Loucy (cell line): ENCODE measurements around the gene LRRK1.

Experiments used
- H2AFZ ChIP-seq: fragments of 200-600 bp; sonication (generic); 2 replicates; pipeline ENCODE4 v1.6.0; 2016; ENCODE audit warnings: antibody characterized with exemption, mild to moderate bottlenecking, low read length, moderate library complexity
- H3F3A ChIP-seq: fragments of 200-600 bp; 2 replicates; pipeline ENCODE4 v1.6.0; 2016; ENCODE audit warnings: antibody characterized with exemption, low read depth, mild to moderate bottlenecking
- H3K27me3 ChIP-seq: fragments of 200-600 bp; sonication (generic); 2 replicates; pipeline ENCODE4 v1.6.1; 2014; ENCODE audit warnings: low read length, mild to moderate bottlenecking; ENCODE audit not compliant: insufficient read depth, poor library complexity, severe bottlenecking
- H3K36me3 ChIP-seq: fragments of 200-600 bp; sonication (generic); 2 replicates; pipeline ENCODE4 v1.6.1; 2016; ENCODE audit warnings: low read length; ENCODE audit not compliant: insufficient read depth
- H3K4me1 ChIP-seq: fragments of 200-600 bp; sonication (generic); 2 replicates; pipeline ENCODE4 v1.5.1; 2014; ENCODE audit warnings: low read length, mild to moderate bottlenecking; ENCODE audit not compliant: insufficient read depth, poor library complexity, severe bottlenecking
- H3K4me2 ChIP-seq: fragments of 200-600 bp; sonication (generic); 2 replicates; pipeline ENCODE4 v1.6.0; 2014; ENCODE audit warnings: antibody characterized with exemption, low read length, low read depth, mild to moderate bottlenecking; ENCODE audit not compliant: poor library complexity, severe bottlenecking
- H3K4me3 ChIP-seq: fragments of 200-600 bp; sonication (generic); 2 replicates; pipeline ENCODE4 v1.5.1; 2014; ENCODE audit warnings: low read length, mild to moderate bottlenecking, mixed read lengths; ENCODE audit not compliant: poor library complexity, severe bottlenecking
- H3K79me2 ChIP-seq: fragments of 200-600 bp; sonication (generic); 2 replicates; pipeline ENCODE4 v1.6.1; 2014; ENCODE audit warnings: low read length; ENCODE audit not compliant: insufficient read depth
- H3K9ac ChIP-seq: fragments of 200-600 bp; sonication (generic); 2 replicates; pipeline ENCODE4 v1.6.0; 2014; ENCODE audit warnings: mild to moderate bottlenecking, low read depth, low read length, moderate library complexity; ENCODE audit not compliant: poor library complexity, severe bottlenecking
- H3K9me2 ChIP-seq: fragments of 200-600 bp; sonication (generic); replicated peaks from 2 replicates; pipeline ENCODE4 v1.6.1; 2016; ENCODE audit warnings: low read depth, low read length, mixed read lengths
- H3K9me3 ChIP-seq: fragments of 200-600 bp; sonication (generic); 2 replicates; pipeline ENCODE4 v1.6.1; 2014; ENCODE audit warnings: mild to moderate bottlenecking, antibody characterized with exemption, low read length, low read depth; ENCODE audit not compliant: insufficient read depth
- H4K20me1 ChIP-seq: fragments of 200-600 bp; sonication (generic); 2 replicates; pipeline ENCODE4 v1.6.0; 2014; ENCODE audit warnings: antibody characterized with exemption, low read length, mild to moderate bottlenecking; ENCODE audit not compliant: insufficient read depth, poor library complexity, severe bottlenecking
- EZH2phosphoT487 ChIP-seq: fragments of 200-600 bp; IDR thresholded peaks from 2 replicates; pipeline ENCODE4 v1.6.1; 2018; ENCODE audit warnings: antibody characterized with exemption, mild to moderate bottlenecking, moderate library complexity, borderline replicate concordance
- TF ChIP-seq, protein P1 (sequence below): fragments of 200-600 bp; sonication (generic); conservative IDR thresholded peaks from 2 replicates; pipeline ENCODE4 v1.5.1; 2014; ENCODE audit warnings: mild to moderate bottlenecking, antibody characterized with exemption, low read length

Gene LRRK1

DNA sequence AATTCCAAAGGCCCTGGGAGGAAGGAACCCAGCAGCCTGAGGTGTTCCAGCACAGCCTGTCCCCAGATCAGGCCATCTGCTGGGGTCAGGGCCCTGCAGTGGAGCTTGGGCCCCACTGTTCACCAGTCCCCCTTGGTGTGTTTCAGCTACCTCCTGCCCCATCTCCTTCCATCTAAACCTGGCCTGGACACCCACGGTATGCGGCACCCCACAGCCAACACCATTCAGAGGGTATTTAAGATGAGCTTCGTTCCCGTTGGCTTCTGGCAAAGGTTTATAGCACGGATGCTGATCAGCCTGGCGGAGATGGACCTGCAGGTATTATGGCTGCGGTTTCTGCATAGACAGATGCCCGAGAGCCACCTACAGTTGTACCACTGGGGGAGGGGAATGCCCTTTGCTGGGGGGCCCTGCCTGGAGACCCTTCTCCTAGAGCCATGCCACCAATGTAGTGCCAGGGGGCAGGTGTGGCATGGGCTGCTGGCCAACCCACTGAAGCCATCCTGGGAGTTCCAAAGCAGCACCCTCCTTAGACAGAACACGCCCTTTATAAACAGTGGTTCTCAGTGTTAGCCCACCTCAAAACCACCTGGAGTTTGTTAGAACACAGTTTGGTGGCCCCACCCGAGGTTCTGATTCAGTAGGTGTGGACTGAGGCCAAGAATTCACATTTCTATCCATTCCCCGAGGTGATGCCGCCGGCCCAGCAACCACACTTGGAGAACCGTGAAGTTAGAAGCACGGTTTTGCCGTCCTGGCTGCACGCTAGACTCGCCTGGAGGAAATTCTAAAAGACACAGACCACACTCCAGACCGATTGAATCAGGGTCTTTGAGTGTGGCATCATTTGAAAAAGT, 126.9 kb downstream of the LRRK1 start:
- no peaks in the 10 kb centered on the region for H3K4me1 ChIP-seq
- H3K27me3 ChIP-seq: no peaks in the 10 kb centered on the region
- no peak overlapping the region for H3K4me3 ChIP-seq
- no peaks in the 10 kb centered on the region for H3K9me3 ChIP-seq
- H4K20me1 ChIP-seq: no peaks in the 10 kb centered on the region
- no peaks in the 10 kb centered on the region for H3F3A ChIP-seq
- H3K4me2 ChIP-seq: no peak overlapping the region
- H3K36me3 ChIP-seq: no peaks in the 10 kb centered on the region
- TF ChIP-seq, protein P1, sequence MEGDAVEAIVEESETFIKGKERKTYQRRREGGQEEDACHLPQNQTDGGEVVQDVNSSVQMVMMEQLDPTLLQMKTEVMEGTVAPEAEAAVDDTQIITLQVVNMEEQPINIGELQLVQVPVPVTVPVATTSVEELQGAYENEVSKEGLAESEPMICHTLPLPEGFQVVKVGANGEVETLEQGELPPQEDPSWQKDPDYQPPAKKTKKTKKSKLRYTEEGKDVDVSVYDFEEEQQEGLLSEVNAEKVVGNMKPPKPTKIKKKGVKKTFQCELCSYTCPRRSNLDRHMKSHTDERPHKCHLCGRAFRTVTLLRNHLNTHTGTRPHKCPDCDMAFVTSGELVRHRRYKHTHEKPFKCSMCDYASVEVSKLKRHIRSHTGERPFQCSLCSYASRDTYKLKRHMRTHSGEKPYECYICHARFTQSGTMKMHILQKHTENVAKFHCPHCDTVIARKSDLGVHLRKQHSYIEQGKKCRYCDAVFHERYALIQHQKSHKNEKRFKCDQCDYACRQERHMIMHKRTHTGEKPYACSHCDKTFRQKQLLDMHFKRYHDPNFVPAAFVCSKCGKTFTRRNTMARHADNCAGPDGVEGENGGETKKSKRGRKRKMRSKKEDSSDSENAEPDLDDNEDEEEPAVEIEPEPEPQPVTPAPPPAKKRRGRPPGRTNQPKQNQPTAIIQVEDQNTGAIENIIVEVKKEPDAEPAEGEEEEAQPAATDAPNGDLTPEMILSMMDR: no peak
- no peak for TF ChIP-seq EZH2phosphoT487
- no peak overlapping the region for H2AFZ ChIP-seq
- H3K79me2 ChIP-seq: no peaks in the 10 kb centered on the region
- H3K9ac ChIP-seq: no peak overlapping the region
- H3K9me2 ChIP-seq: no peaks in the 10 kb centered on the region

DNA sequence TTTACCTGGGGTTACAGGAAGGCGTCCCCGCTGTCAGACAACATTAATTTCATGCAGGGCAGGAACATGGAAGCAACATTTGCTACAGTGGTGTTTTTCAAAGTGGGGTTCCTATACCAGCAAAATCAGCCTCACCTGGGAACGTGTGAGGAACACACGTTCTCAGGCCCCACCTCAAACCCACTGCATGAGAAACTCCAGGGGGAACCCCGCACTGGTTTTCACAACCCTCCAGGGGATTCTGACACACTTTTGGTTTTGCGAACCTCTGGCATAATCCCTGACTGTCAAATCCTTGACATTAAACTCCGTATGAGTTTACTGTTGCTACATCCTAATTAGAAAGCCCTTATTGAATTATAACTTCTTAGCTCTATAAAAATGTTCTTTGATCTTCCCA, 127.7 kb downstream of the LRRK1 start:
- Histone ChIP-seq H3K9me3 (no peaks in the 10 kb centered on the region), H4K20me1 (no peaks in the 10 kb centered on the region), H3K27me3 (no peaks in the 10 kb centered on the region), H3K79me2 (no peaks in the 10 kb centered on the region), H3F3A (no peaks in the 10 kb centered on the region), H3K4me3 (no peak overlapping the region), H3K4me2 (no peak overlapping the region), H3K4me1 (no peaks in the 10 kb centered on the region), H3K9me2 (no peaks in the 10 kb centered on the region), H3K9ac (no peak overlapping the region), H3K36me3 (no peaks in the 10 kb centered on the region), H2AFZ (no peak overlapping the region)
- no peak for TF ChIP-seq EZH2phosphoT487
- TF ChIP-seq, protein P1: no peak

DNA sequence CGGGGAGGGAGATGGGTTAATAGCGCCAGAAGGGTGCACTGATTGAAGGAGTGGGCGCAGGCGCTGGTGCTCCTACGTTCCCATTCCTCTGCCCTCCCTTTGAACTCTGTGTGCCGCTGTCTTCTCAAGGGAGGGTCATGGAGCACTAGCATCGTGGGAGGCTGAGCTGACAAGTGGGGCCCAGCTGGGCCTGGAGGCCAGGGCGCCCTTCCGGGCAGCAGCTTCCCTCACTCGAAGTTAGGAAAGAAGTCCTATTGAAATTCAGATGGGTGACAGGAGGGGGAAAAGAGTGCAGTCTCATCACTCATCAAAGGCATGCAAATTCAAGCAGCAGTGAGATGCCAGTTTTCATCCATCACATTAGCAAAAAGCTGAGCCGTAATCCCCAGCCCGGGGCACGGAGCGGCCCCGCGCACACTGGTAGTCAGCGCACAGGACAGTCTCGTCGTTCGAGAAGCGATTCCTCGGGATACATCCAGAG, 128.2 kb downstream of the LRRK1 start:
- Histone ChIP-seq H3K27me3 (no peaks in the 10 kb centered on the region), H3K79me2 (no peaks in the 10 kb centered on the region), H3K4me1 (no peaks in the 10 kb centered on the region), H4K20me1 (no peaks in the 10 kb centered on the region), H3K36me3 (no peaks in the 10 kb centered on the region), H3K9ac (no peak overlapping the region), H3K9me3 (no peaks in the 10 kb centered on the region), H3K4me2 (no peak overlapping the region), H3F3A (no peaks in the 10 kb centered on the region), H3K9me2 (no peaks in the 10 kb centered on the region), H3K4me3 (no peak overlapping the region), H2AFZ (no peak overlapping the region)
- no peak for TF ChIP-seq EZH2phosphoT487
- TF ChIP-seq, protein P1: no peak
